Loucy (cell line): Measurements from ENCODE around the gene CD68.

ENCODE experiments used
- H2AFZ ChIP-seq: fragments of 200-600 bp; sonication (generic); 2 replicates; pipeline ENCODE4 v1.6.0; 2016; ENCODE audit warnings: antibody characterized with exemption, mild to moderate bottlenecking, low read length, moderate library complexity
- H3F3A ChIP-seq: fragments of 200-600 bp; 2 replicates; pipeline ENCODE4 v1.6.0; 2016; ENCODE audit warnings: antibody characterized with exemption, low read depth, mild to moderate bottlenecking
- H3K27me3 ChIP-seq: fragments of 200-600 bp; sonication (generic); 2 replicates; pipeline ENCODE4 v1.6.1; 2014; ENCODE audit warnings: low read length, mild to moderate bottlenecking; ENCODE audit not compliant: insufficient read depth, poor library complexity, severe bottlenecking
- H3K36me3 ChIP-seq: fragments of 200-600 bp; sonication (generic); 2 replicates; pipeline ENCODE4 v1.6.1; 2016; ENCODE audit warnings: low read length; ENCODE audit not compliant: insufficient read depth
- H3K4me1 ChIP-seq: fragments of 200-600 bp; sonication (generic); 2 replicates; pipeline ENCODE4 v1.5.1; 2014; ENCODE audit warnings: low read length, mild to moderate bottlenecking; ENCODE audit not compliant: insufficient read depth, poor library complexity, severe bottlenecking
- H3K4me2 ChIP-seq: fragments of 200-600 bp; sonication (generic); 2 replicates; pipeline ENCODE4 v1.6.0; 2014; ENCODE audit warnings: antibody characterized with exemption, low read length, low read depth, mild to moderate bottlenecking; ENCODE audit not compliant: poor library complexity, severe bottlenecking
- H3K4me3 ChIP-seq: fragments of 200-600 bp; sonication (generic); 2 replicates; pipeline ENCODE4 v1.5.1; 2014; ENCODE audit warnings: low read length, mild to moderate bottlenecking, mixed read lengths; ENCODE audit not compliant: poor library complexity, severe bottlenecking
- H3K79me2 ChIP-seq: fragments of 200-600 bp; sonication (generic); 2 replicates; pipeline ENCODE4 v1.6.1; 2014; ENCODE audit warnings: low read length; ENCODE audit not compliant: insufficient read depth
- H3K9ac ChIP-seq: fragments of 200-600 bp; sonication (generic); 2 replicates; pipeline ENCODE4 v1.6.0; 2014; ENCODE audit warnings: mild to moderate bottlenecking, low read depth, low read length, moderate library complexity; ENCODE audit not compliant: poor library complexity, severe bottlenecking
- H3K9me2 ChIP-seq: fragments of 200-600 bp; sonication (generic); replicated peaks from 2 replicates; pipeline ENCODE4 v1.6.1; 2016; ENCODE audit warnings: low read depth, low read length, mixed read lengths
- H3K9me3 ChIP-seq: fragments of 200-600 bp; sonication (generic); 2 replicates; pipeline ENCODE4 v1.6.1; 2014; ENCODE audit warnings: mild to moderate bottlenecking, antibody characterized with exemption, low read length, low read depth; ENCODE audit not compliant: insufficient read depth
- H4K20me1 ChIP-seq: fragments of 200-600 bp; sonication (generic); 2 replicates; pipeline ENCODE4 v1.6.0; 2014; ENCODE audit warnings: antibody characterized with exemption, low read length, mild to moderate bottlenecking; ENCODE audit not compliant: insufficient read depth, poor library complexity, severe bottlenecking
- CTCF ChIP-seq: fragments of 200-600 bp; sonication (generic); conservative IDR thresholded peaks from 2 replicates; pipeline ENCODE4 v1.5.1; 2014; ENCODE audit warnings: mild to moderate bottlenecking, antibody characterized with exemption, low read length
- EZH2phosphoT487 ChIP-seq: fragments of 200-600 bp; IDR thresholded peaks from 2 replicates; pipeline ENCODE4 v1.6.1; 2018; ENCODE audit warnings: antibody characterized with exemption, mild to moderate bottlenecking, moderate library complexity, borderline replicate concordance

Gene CD68

GRCh38 chr17:7538891-7539545, 40.4 kb upstream of the CD68 start:
- Histone ChIP-seq H3K4me2 (no peak overlapping the region), H4K20me1 (no peaks in the 10 kb centered on the region), H3K27me3 (no peaks in the 10 kb centered on the region), H3K4me3 (no peak overlapping the region), H3K4me1 (no peaks in the 10 kb centered on the region), H3K9ac (no peak overlapping the region), H3K79me2 (no peaks in the 10 kb centered on the region), H3F3A (no peaks in the 10 kb centered on the region), H3K36me3 (no peaks in the 10 kb centered on the region), H3K9me3 (peaks cover 4% of the 10 kb centered on the region; the same call in 1 of the 2 replicates), H2AFZ (no peak overlapping the region), H3K9me2 (no peaks in the 10 kb centered on the region)
- TF ChIP-seq EZH2phosphoT487 (no peak), CTCF (no peak)

- Histone ChIP-seq H3K36me3 (no peaks in the 10 kb centered on the region), H3F3A (no peaks in the 10 kb centered on the region), H4K20me1 (no peaks in the 10 kb centered on the region), H3K9me2 (no peaks in the 10 kb centered on the region), H3K9me3 (peaks cover 4% of the 10 kb centered on the region; the same call in 1 of the 2 replicates), H3K9ac (no peak overlapping the region), H3K4me3 (no peak overlapping the region), H3K27me3 (no peaks in the 10 kb centered on the region), H3K4me2 (no peak overlapping the region), H3K79me2 (no peaks in the 10 kb centered on the region), H2AFZ (no peak overlapping the region), H3K4me1 (no peaks in the 10 kb centered on the region)
- no peak for TF ChIP-seq EZH2phosphoT487
Measured at GRCh38 chr17:7541074-7541621, 38.3 kb upstream of the CD68 start.

GRCh38 chr17:7544911-7545310, 34.5 kb upstream of the CD68 start:
- Histone ChIP-seq H3K36me3 (no peaks in the 10 kb centered on the region), H3K9me3 (no peaks in the 10 kb centered on the region), H3K4me3 (no peak overlapping the region), H3F3A (no peaks in the 10 kb centered on the region), H3K27me3 (no peaks in the 10 kb centered on the region), H4K20me1 (no peaks in the 10 kb centered on the region), H3K4me1 (peaks cover 4% of the 10 kb centered on the region), H2AFZ (no peak overlapping the region), H3K9me2 (no peaks in the 10 kb centered on the region), H3K79me2 (no peaks in the 10 kb centered on the region), H3K4me2 (no peak overlapping the region), H3K9ac (no peak overlapping the region)
- TF ChIP-seq EZH2phosphoT487 (no peak), CTCF (no peak)
